ENCODE results near the gene RASSF7. TPM values are rescaled to one million over a fixed set of nuclear protein-coding genes. Genes with fewer than 3 reads are reported as not detected.

RASSF7 gene, protein sequence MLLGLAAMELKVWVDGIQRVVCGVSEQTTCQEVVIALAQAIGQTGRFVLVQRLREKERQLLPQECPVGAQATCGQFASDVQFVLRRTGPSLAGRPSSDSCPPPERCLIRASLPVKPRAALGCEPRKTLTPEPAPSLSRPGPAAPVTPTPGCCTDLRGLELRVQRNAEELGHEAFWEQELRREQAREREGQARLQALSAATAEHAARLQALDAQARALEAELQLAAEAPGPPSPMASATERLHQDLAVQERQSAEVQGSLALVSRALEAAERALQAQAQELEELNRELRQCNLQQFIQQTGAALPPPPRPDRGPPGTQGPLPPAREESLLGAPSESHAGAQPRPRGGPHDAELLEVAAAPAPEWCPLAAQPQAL
- 16.4 and 16.5 TPM in 2 replicates for total RNA-seq

DNA sequence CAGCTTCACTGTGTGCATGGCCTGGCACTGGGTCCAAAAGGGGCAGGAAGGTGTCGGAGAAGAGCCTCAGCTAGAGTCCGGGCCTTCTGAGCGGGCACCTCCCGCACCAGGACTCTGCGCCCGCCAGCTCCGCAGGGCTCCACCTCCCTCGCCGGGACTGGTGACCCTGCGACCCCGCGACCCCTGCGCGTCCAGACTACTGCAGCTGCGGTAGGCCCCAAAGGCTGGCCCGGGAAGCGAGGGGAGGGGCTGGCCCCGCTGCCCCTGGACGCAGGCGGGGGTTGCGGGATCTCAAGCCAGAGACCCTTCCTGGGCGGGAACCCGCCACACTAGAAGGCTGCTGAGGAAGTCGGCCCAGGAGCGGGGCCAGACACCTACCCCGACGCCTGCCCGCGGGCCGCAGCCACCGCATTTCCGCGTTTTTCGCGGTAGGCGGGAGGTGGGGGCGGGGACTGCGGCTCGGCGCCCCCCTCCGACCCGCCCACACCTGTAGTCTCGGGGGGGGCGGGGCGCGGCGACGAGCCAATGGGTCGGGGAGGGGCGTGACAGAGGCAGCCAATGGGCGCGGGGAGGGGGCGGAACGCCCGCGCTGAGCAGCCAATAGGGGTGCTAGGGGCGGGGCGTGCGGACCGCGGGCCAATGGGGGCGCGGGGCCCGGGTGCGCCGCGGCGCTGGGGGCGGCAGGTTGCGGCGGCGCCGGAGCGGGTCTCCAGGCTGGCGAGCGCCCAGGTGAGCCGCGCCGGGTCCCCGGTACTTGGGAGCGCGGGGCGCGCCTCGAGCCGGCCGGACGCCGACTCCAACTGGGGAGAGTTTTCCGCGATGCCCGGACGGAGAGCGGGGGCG, at the start of gene RASSF7, which contains the start of gene LMNTD2:
RASSF7 (plus strand) TSS at position 666 of the 843 bp plus-strand sequence. CDS start 799 bp downstream, outside the sequence.
LMNTD2 (minus strand) TSS at position 434 of the 843 bp plus-strand sequence; CDS start at position 412, 22 bp downstream.

GRCh38 chr11:535519-536454, 25.0 kb upstream of the RASSF7 start, which contains the start of gene HRAS:
HRAS (minus strand) TSS chr11:535576.

DNA sequence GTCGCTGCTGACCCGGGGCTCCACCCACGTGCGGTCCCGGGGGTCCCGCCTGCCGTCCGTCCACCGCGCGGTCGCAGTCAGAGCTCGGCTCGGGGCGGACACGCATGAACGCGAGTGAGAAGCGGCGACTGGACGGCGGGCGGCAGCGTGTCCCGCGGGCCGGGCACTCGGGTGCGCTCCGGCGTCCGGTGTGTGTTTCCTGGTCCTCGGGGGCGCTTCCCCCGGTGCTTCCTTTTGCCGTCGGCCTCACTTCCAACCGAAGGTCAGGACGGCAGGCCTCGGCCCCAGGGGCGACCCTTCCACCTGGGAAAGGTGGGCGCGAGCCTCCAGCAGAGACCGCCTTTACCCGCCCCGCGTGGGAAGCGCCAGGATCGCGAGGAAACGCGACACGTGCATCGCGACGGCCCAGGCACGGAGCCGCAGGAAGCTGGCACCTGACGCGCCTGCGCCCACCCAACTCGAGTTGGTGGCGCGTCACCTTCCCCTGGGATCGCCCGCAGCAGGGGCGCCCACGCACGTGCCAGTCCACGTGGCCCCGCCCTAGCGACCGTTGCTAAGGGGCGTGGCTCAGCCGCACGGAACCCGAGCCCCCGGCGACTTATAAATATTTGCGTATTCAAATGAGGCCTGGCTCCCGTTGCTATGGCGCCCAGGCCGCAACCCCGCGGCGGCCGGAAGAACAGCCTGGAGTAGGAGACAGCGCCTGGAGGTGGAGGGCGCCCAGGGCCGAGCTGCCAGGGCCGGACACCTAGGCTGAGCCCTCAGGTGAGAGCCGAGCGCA, 23.7 kb upstream of the RASSF7 start, which contains the start of gene LRRC56:
LRRC56 (plus strand) TSS at position 687 of the 781 bp plus-strand sequence. CDS start 3,158 bp downstream, outside the sequence.

GRCh38 chr11:575996-576768, 15.4 kb downstream of the RASSF7 start, which contains the start of gene PHRF1:
PHRF1 (plus strand) TSS chr11:576470; CDS start chr11:581513, 5,043 bp downstream.

Other genes with a start within 250 kb of the RASSF7 start
- gene IFITM1, start 246.9 kb upstream of the RASSF7 start, total RNA-seq = 4.1 and 31.7 TPM in 2 replicates
- gene IFITM3, start 240.1 kb upstream of the RASSF7 start, total RNA-seq = 44.7 and 77.2 TPM in 2 replicates
- gene B4GALNT4, start 191.5 kb upstream of the RASSF7 start, total RNA-seq = 0.16 and 2.3 TPM in 2 replicates
- 0.06 and 0.16 TPM in 2 replicates for gene PKP3, start 166.8 kb upstream of the RASSF7 start, total RNA-seq
- gene SIGIRR, start 146.0 kb upstream of the RASSF7 start, total RNA-seq = 32.1 and 42.6 TPM in 2 replicates
- gene ANO9, start 119.0 kb upstream of the RASSF7 start, total RNA-seq = 0.32 and 5.7 TPM in 2 replicates
- gene PTDSS2, start 110.7 kb upstream of the RASSF7 start, total RNA-seq = 22.2 and 37.3 TPM in 2 replicates
- 206 and 271 TPM in 2 replicates for gene RNH1, start 53.7 kb upstream of the RASSF7 start, total RNA-seq
- gene HRAS, start 25.4 kb upstream of the RASSF7 start, total RNA-seq = 65.3 and 82.4 TPM in 2 replicates
- 0.32 and 1.2 TPM in 2 replicates for gene LRRC56, start 23.4 kb upstream of the RASSF7 start, total RNA-seq
- gene LMNTD2, start 232 bp upstream of the RASSF7 start, total RNA-seq = 1.2 and 1.8 TPM in 2 replicates
- gene PHRF1, start 15.5 kb downstream of the RASSF7 start, total RNA-seq = 19.9 and 33.0 TPM in 2 replicates
- 13.1 and 17.6 TPM in 2 replicates for gene IRF7, start 55.0 kb downstream of the RASSF7 start, total RNA-seq
- not detected in 2 replicates for gene CDHR5, start 64.0 kb downstream of the RASSF7 start, total RNA-seq
- gene SCT, start 66.2 kb downstream of the RASSF7 start, total RNA-seq = not detected in 2 replicates
- not detected in 2 replicates for gene DRD4, start 76.3 kb downstream of the RASSF7 start, total RNA-seq
- 26.9 and 27.6 TPM in 2 replicates for gene DEAF1, start 134.3 kb downstream of the RASSF7 start, total RNA-seq
- 6.5 and 6.9 TPM in 2 replicates for gene TMEM80, start 134.8 kb downstream of the RASSF7 start, total RNA-seq
- 3.4 and 5.0 TPM in 2 replicates for gene EPS8L2, start 145.3 kb downstream of the RASSF7 start, total RNA-seq
- 112 and 136 TPM in 2 replicates for gene TALDO1, start 186.5 kb downstream of the RASSF7 start, total RNA-seq
- gene GATD1, start 216.5 kb downstream of the RASSF7 start, total RNA-seq = 20.7 and 24.2 TPM in 2 replicates
- gene CEND1, start 229.1 kb downstream of the RASSF7 start, total RNA-seq = not detected in 2 replicates
- 6.3 and 11.2 TPM in 2 replicates for gene SLC25A22, start 237.3 kb downstream of the RASSF7 start, total RNA-seq
- 5.7 and 9.0 TPM in 2 replicates for gene PIDD1, start 244.3 kb downstream of the RASSF7 start, total RNA-seq
- 246 and 250 TPM in 2 replicates for gene RPLP2, start 249.0 kb downstream of the RASSF7 start, total RNA-seq